ENCODE results near the gene PROZ. TPM values are rescaled to one million over a fixed set of nuclear protein-coding genes. Genes with fewer than 3 reads are reported as not detected.

The PROZ gene
- total and polyA plus RNA-seq, 12 donors: 0.17 TPM; not detected in 11

DNA sequence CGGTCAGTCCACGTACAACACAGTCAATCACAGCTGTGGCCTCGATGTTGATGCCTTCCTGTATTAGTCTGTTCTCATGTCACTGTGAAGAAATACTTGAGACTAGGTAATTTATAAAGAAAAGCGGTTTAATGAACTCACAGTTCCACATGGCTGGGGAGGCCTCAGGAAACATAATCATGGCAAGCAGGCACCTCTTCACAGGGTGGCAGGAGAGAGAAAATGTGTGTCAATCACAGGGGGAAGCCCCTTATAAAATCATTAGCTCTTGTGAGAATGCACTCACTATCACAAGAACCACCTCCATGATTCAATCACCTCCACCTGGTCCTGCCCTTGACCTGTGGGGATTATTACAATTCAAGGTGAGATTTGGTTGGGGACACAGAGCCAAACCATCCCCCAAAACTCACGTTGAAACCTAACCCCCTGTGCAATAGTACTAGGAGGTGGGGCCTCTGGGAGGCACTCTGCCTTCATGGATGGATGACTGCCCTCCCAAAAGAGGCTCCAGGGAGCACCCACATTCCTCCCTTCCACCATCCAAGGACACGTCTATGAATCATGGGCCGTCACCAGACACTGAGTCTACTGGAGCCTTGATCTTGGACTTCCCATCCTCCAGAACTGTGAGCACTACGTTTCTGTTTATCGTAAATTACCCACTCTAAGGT, 2.3 kb upstream of the PROZ start:
- Histone ChIP-seq H3K27ac (no peak overlapping the region), H3K4me3 (no peak overlapping the region), H3K9me3 (replicated peaks in 1 of 3) (no peaks in the 10 kb centered on the region), H3K4me1 (replicated peaks in 1 of 2) (peaks cover 16 to 24% of the 10 kb centered on the region in 2 donors), H3K27me3 (no peaks in the 10 kb centered on the region), H3K36me3 (replicated peaks in 1 of 2) (no peaks in the 10 kb centered on the region)
- 71 to 82% (median 76%) methylated on average over 9 of the region's 9 CpGs for WGBS, 4 donors
- TF ChIP-seq, protein P1, sequence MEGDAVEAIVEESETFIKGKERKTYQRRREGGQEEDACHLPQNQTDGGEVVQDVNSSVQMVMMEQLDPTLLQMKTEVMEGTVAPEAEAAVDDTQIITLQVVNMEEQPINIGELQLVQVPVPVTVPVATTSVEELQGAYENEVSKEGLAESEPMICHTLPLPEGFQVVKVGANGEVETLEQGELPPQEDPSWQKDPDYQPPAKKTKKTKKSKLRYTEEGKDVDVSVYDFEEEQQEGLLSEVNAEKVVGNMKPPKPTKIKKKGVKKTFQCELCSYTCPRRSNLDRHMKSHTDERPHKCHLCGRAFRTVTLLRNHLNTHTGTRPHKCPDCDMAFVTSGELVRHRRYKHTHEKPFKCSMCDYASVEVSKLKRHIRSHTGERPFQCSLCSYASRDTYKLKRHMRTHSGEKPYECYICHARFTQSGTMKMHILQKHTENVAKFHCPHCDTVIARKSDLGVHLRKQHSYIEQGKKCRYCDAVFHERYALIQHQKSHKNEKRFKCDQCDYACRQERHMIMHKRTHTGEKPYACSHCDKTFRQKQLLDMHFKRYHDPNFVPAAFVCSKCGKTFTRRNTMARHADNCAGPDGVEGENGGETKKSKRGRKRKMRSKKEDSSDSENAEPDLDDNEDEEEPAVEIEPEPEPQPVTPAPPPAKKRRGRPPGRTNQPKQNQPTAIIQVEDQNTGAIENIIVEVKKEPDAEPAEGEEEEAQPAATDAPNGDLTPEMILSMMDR (IDR thresholded peaks at IDR 0.05): no peak
- TF ChIP-seq POLR2A (IDR thresholded peaks at IDR 0.05): no peak
- intact Hi-C loops (cut with DNase I): no loop called here
- DNase-seq: peak in 2 of 7 donors; percentile 18 to 53

DNA sequence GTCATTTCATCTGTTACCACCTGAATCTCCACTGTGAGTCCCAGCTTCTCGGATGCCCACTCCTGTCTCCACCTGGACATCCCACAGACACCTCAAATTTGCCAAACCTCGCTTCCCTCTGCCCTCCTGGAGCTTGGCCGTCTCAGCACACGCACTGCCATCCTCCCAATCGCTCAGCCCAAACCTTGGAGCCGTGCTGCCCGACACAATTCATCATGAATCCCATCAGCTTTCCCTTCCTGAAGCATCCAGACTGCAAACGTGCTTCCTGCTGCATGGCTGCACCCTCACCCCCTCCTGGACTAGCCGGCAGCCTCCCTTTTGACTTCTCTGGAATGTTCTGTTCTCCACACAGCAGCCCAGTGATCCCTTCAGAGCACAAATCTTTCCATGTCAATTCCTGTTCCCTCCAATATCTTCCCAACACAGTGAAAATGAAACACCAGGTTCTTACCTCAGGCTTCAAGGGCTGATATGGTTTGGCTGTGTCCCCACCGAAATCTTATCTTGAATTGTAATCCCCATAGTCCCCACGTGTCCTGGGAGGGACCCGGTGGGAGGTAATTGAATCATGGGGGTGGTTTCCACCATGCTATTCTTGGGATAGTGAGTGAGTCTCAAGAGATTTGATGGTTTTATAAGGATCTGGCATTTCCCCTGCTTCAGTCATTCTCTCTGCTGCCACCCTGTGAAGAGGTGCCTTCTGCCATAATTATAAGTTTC, 1.1 kb upstream of the PROZ start:
- Histone ChIP-seq H3K4me3 (no peak overlapping the region), H3K9me3 (replicated peaks in 1 of 3) (no peaks in the 10 kb centered on the region), H3K27ac (no peak overlapping the region), H3K4me1 (replicated peaks in 1 of 2) (peaks cover 11 to 17% of the 10 kb centered on the region in 2 donors), H3K36me3 (replicated peaks in 1 of 2) (no peaks in the 10 kb centered on the region), H3K27me3 (no peaks in the 10 kb centered on the region)
- intact Hi-C loops (cut with DNase I): no loop called here
- no peak for TF ChIP-seq POLR2A (IDR thresholded peaks at IDR 0.05)
- TF ChIP-seq, protein P1 (IDR thresholded peaks at IDR 0.05): no peak
- WGBS, 4 donors: 65 to 74% (median 66%) methylated on average over 12 of the region's 12 CpGs
- DNase-seq: peak in 1 of 7 donors; percentile 39

DNA sequence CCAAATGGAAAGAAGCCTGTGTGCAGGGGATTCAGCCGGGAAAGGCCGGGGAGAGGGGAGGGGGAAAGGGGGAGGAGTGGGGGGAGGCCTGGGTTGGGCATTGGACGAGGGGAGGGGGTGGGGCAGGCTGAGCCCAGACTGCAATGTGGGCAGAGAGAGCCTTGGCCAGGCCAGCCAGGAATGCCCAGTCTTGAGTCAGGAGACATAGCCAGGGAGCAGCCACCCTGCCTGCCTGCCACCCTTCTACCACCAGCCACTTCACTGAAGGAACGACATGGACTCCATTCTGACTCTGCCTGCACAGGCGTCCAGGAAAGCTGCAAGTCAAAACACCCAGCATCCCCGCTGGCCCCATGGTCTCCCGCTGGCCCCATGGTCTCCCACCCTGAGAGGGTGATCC, 498 bp downstream of the PROZ start:
- DNase-seq: peak in 1 of 7 donors; percentile 47
- Histone ChIP-seq H3K4me1 (replicated peaks in 1 of 2) (peaks cover 0 to 4% of the 10 kb centered on the region in 2 donors), H3K36me3 (replicated peaks in 1 of 2) (no peaks in the 10 kb centered on the region), H3K27me3 (no peaks in the 10 kb centered on the region), H3K27ac (no peak overlapping the region), H3K9me3 (replicated peaks in 1 of 3) (no peaks in the 10 kb centered on the region), H3K4me3 (no peak overlapping the region)
- intact Hi-C loops (cut with DNase I): no loop called here
- 59 to 80% (median 76%) methylated on average over 3 to 7 of the region's 7 CpGs for WGBS, 4 donors
- TF ChIP-seq, protein P1 (IDR thresholded peaks at IDR 0.05): no peak
- TF ChIP-seq POLR2A (IDR thresholded peaks at IDR 0.05): no peak

DNA sequence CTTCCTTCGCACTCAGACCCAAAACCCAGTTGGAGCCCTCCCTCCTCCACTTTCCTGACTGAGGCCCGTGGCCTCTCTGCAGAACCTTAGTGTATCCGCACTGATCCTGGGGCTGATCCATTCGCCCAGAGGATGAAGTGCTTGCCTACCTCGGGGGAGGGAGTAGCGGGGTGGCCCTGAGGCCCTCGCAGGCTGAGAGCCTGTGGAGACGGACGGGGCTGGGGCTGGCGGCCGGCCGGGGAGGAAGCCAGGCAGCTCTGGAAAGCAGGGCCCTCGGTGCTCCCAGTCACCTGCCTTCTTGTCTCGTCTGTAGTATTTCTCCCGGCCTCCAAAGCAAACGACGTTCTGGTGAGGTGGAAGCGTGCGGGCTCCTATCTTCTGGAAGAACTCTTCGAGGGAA, 1.3 kb downstream of the PROZ start:
- TF ChIP-seq POLR2A (IDR thresholded peaks at IDR 0.05): no peak
- TF ChIP-seq, protein P1 (IDR thresholded peaks at IDR 0.05): no peak
- peaks cover 0 to under 1% of the 10 kb centered on the region in 2 donors for H3K4me1 ChIP-seq (replicated peaks in 1 of 2)
- H3K9me3 ChIP-seq (replicated peaks in 1 of 3): no peaks in the 10 kb centered on the region
- H3K4me3 ChIP-seq: no peak overlapping the region
- 83 to 92% (median 87%) methylated on average over 17 to 20 of the region's 20 CpGs for WGBS, 4 donors
- peak in 1 of 7 donors; percentile 37 for DNase-seq
- intact Hi-C loops (cut with DNase I): no loop called here
- no peaks in the 10 kb centered on the region for H3K36me3 ChIP-seq (replicated peaks in 1 of 2)
- no peak overlapping the region for H3K27ac ChIP-seq
- H3K27me3 ChIP-seq: no peaks in the 10 kb centered on the region
